HL-60/S4 (cell line): ENCODE results near the gene TRIM71.
"Not testable (repeated sequence)": the region's sequence is repeated elsewhere in the genome, so short reads cannot be mapped to it uniquely, and the experiment has no call there.

Source experiments
- in situ Hi-C: fragments of 300-500 bp; cut with MboI; formaldehyde crosslinking; loops from 2 replicates; pipeline ENCODE4 v1.14.3; 2022; ENCODE audit warnings: low sequenced_read_pairs

TRIM71 gene

GRCh38 chr3:32819551-32820348 lies 2.0 kb downstream of the TRIM71 start:
- in situ Hi-C loops: no loop called here

GRCh38 chr3:32820430-32820829 lies 2.6 kb downstream of the TRIM71 start:
- in situ Hi-C loops: no loop called here

GRCh38 chr3:32820971-32821685 lies 3.3 kb downstream of the TRIM71 start:
- in situ Hi-C loops: no loop called here

- in situ Hi-C loops: no loop called here
Measured at GRCh38 chr3:32821686-32822296, 4.0 kb downstream of the TRIM71 start.

GRCh38 chr3:32822609-32823498 lies 5.1 kb downstream of the TRIM71 start:
- in situ Hi-C loops: no loop called here

GRCh38 chr3:32823641-32824184 lies 5.9 kb downstream of the TRIM71 start:
- in situ Hi-C loops: not testable (repeated sequence)

GRCh38 chr3:32825601-32826375 lies 8.0 kb downstream of the TRIM71 start:
- in situ Hi-C loops: no loop called here

- in situ Hi-C loops: no loop called here
Measured at GRCh38 chr3:32831062-32831461, 13.3 kb downstream of the TRIM71 start.

GRCh38 chr3:32831791-32832190 lies 14.0 kb downstream of the TRIM71 start:
- in situ Hi-C loops: no loop called here

- in situ Hi-C loops: no loop called here
Measured at GRCh38 chr3:32832193-32832592, 14.4 kb downstream of the TRIM71 start.

- in situ Hi-C loops: no loop called here
Measured at GRCh38 chr3:32835049-32835371, 17.2 kb downstream of the TRIM71 start.

GRCh38 chr3:32835961-32836360 lies 18.2 kb downstream of the TRIM71 start:
- in situ Hi-C loops: no loop called here

- in situ Hi-C loops: no loop called here
Measured at GRCh38 chr3:32836601-32837000, 18.8 kb downstream of the TRIM71 start.

- in situ Hi-C loops: no loop called here
Measured at GRCh38 chr3:32837366-32837765, 19.6 kb downstream of the TRIM71 start.

GRCh38 chr3:32837789-32838188 lies 20.0 kb downstream of the TRIM71 start:
- in situ Hi-C loops: no loop called here

GRCh38 chr3:32839714-32840085 lies 21.9 kb downstream of the TRIM71 start:
- in situ Hi-C loops: no loop called here

GRCh38 chr3:32840086-32840841 lies 22.5 kb downstream of the TRIM71 start:
- in situ Hi-C loops: no loop called here

GRCh38 chr3:32841341-32841740 lies 23.5 kb downstream of the TRIM71 start:
- in situ Hi-C loops: no loop called here

GRCh38 chr3:32841867-32842470 lies 24.2 kb downstream of the TRIM71 start:
- in situ Hi-C loops: no loop called here
